Adrenal gland (tissue), 5 donors: ENCODE data around the gene TPI1.

Experiments used
- CTCF ChIP-seq, 6 experiments: fragments of 450-650 bp in 4 of 6; fragments of 200-600 bp in 2 of 6; sonication (generic) in 1 of 6; IDR thresholded peaks; 1 replicate in 5 of 6; 2 replicates in 1 of 6; pipeline versions ENCODE4 v1.5.1 to v1.8.0; 2016 to 2021; ENCODE audit warnings: antibody characterized with exemption in 6 of 6, mild to moderate bottlenecking in 2 of 6, moderate library complexity in 1 of 6
- POLR2A ChIP-seq, 2 donors: fragments of 450-650 bp; IDR thresholded peaks; one replicate each; pipeline ENCODE4 v1.6.1; 2017; ENCODE audit warnings: antibody characterized with exemption in 2 of 2, mild to moderate bottlenecking in 2 of 2, moderate library complexity in 1 of 2
- donor health status: DM: no; HTN: no; CAD: no.

DNA sequence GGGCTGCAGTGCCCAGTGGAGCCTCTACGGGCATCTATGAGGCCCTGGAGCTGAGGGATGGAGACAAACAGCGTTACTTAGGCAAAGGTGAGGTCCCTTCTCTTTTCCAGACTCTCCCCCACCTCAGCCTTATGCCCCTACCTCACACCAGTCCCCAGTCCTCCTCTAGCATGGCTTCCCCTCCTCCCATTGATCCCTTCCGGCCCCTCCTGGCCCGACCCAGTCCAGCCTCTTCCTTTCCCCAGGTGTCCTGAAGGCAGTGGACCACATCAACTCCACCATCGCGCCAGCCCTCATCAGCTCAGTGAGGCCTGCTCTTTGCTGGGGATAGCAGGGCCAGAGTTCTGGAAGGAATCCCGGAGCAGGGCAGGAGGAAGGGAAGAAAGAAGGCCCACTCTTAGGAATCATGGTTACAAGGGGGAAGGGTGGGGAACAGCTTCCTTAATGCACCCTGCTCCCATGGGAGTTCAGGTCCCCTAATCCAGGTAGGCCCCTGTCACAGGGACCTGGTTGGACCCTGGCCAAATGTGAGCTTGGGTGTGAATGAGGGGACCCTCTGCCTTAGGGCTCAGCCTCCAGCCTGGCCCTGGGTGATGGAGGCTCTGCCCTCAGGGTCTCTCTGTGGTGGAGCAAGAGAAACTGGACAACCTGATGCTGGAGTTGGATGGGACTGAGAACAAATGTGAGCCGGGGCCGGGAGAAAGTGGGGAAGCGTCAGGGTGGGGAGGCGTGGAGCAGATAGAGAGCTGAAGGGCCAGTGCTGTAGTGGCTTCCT lies 49.3 kb downstream of the TPI1 start:
- TF ChIP-seq CTCF (IDR thresholded peaks at IDR 0.05) (no peak), POLR2A (IDR thresholded peaks at IDR 0.05) (no peak)
